Stimulated activated CD8-positive, alpha-beta memory T cell treated with anti-CD3 and anti-CD28 coated beads, Interleukin-12 subunit alpha, Interleukin-12 subunit beta, amount 100 ng/mL, for 24 hours (primary cell): ENCODE results near the gene PFKL.
"Not testable (repeated sequence)": the region's sequence is repeated elsewhere in the genome, so short reads cannot be mapped to it uniquely, and the experiment has no call there.

ENCODE experiments used
- DNase-seq: peaks from one replicate; pipeline ENCODE4 v3.0.0-alpha.2; 2020; ENCODE audit errors: extremely low read depth

Gene PFKL

GRCh38 chr21:44344541-44345183 lies 44.8 kb downstream of the PFKL start:
- no peak for DNase-seq

- no peak for DNase-seq
These were observed 45.6 kb downstream of the PFKL start for GRCh38 chr21:44345495-44345894.

- no peak for DNase-seq
These were observed 48.1 kb downstream of the PFKL start for GRCh38 chr21:44347911-44348451.

GRCh38 chr21:44348861-44349260 lies 49.0 kb downstream of the PFKL start:
- DNase-seq, result no peak

GRCh38 chr21:44349416-44349846 lies 49.6 kb downstream of the PFKL start:
- no peak for DNase-seq

GRCh38 chr21:44349847-44350772 lies 50.3 kb downstream of the PFKL start:
- DNase-seq, result no peak

- no peak for DNase-seq
These were observed 51.1 kb downstream of the PFKL start for GRCh38 chr21:44350773-44351481.

- no peak for DNase-seq
These were observed 51.8 kb downstream of the PFKL start for GRCh38 chr21:44351535-44352252.

- DNase-seq, result no peak
These were observed 52.5 kb downstream of the PFKL start for GRCh38 chr21:44352253-44352860.

- DNase-seq, result no peak
These were observed 53.5 kb downstream of the PFKL start, which contains the start of gene TRPM2 for GRCh38 chr21:44353191-44353970. Gene TRPM2, plus strand, starts transcription at chr21:44353621. Its CDS starts 80 bp downstream, at chr21:44353701.

GRCh38 chr21:44354001-44354405 lies 54.1 kb downstream of the PFKL start:
- no peak for DNase-seq

- no peak for DNase-seq
These were observed 55.2 kb downstream of the PFKL start for GRCh38 chr21:44354775-44355771.

GRCh38 chr21:44356160-44356559 lies 56.3 kb downstream of the PFKL start:
- DNase-seq, result no peak

- no peak for DNase-seq
These were observed 56.8 kb downstream of the PFKL start for GRCh38 chr21:44356636-44357035.

- DNase-seq, result no peak
These were observed 57.4 kb downstream of the PFKL start for GRCh38 chr21:44357064-44357837.

GRCh38 chr21:44359396-44359795 lies 59.5 kb downstream of the PFKL start:
- no peak for DNase-seq

- no peak for DNase-seq
These were observed 60.3 kb downstream of the PFKL start for GRCh38 chr21:44360159-44360558.

GRCh38 chr21:44361903-44362302 lies 62.0 kb downstream of the PFKL start:
- DNase-seq, result not testable (repeated sequence)
